ENCODE results near the gene SMYD4. TPM values are rescaled to one million over a fixed set of nuclear protein-coding genes. Genes with fewer than 3 reads are reported as not detected.
A peak's percentile ranks its signal among the peaks of the same experiment; 100 is the strongest.

The SMYD4 gene
- total RNA-seq, 1 donor from 2014 or later, result 22.5 TPM

GRCh38 chr17:1847191-1847590 is 17.5 kb upstream of the SMYD4 start:
- Mint-ChIP-seq H3K9me3 (no peaks in the 10 kb centered on the region), H3K27ac (no peak overlapping the region), H3K4me1 (ENCODE audit: unreplicated experiment) (peaks cover 5% of the 10 kb centered on the region), H3K4me3 (no peak overlapping the region), H3K36me3 (peaks cover 20% of the 10 kb centered on the region), H3K27me3 (no peaks in the 10 kb centered on the region)
- no peak for DNase-seq (ENCODE audit: extremely low spot score, unreplicated experiment)
- no peak for TF ChIP-seq CTCF (conservative IDR thresholded peaks at IDR 0.05)

GRCh38 chr17:1843947-1844346 is 14.2 kb upstream of the SMYD4 start:
- H3K36me3 Mint-ChIP-seq, result peaks cover 13% of the 10 kb centered on the region
- H3K4me3 Mint-ChIP-seq, result no peak overlapping the region
- H3K27ac Mint-ChIP-seq, result no peak overlapping the region
- no peaks in the 10 kb centered on the region for H3K9me3 Mint-ChIP-seq
- no peaks in the 10 kb centered on the region for H3K27me3 Mint-ChIP-seq
- DNase-seq (ENCODE audit: extremely low spot score, unreplicated experiment), result no peak
- H3K4me1 Mint-ChIP-seq (ENCODE audit: unreplicated experiment), result no peaks in the 10 kb centered on the region
- TF ChIP-seq CTCF (conservative IDR thresholded peaks at IDR 0.05), result no peak

- Mint-ChIP-seq H3K4me1 (ENCODE audit: unreplicated experiment) (no peaks in the 10 kb centered on the region), H3K36me3 (peaks cover 9% of the 10 kb centered on the region), H3K4me3 (no peak overlapping the region), H3K27me3 (no peaks in the 10 kb centered on the region), H3K27ac (no peak overlapping the region), H3K9me3 (no peaks in the 10 kb centered on the region)
- no peak for DNase-seq (ENCODE audit: extremely low spot score, unreplicated experiment)
- TF ChIP-seq CTCF (conservative IDR thresholded peaks at IDR 0.05), result no peak
Observed at GRCh38 chr17:1839516-1839915, 9.8 kb upstream of the SMYD4 start.

- Mint-ChIP-seq H3K36me3 (peaks cover 17% of the 10 kb centered on the region), H3K27me3 (no peaks in the 10 kb centered on the region), H3K27ac (no peak overlapping the region), H3K9me3 (no peaks in the 10 kb centered on the region), H3K4me1 (ENCODE audit: unreplicated experiment) (peaks cover 10% of the 10 kb centered on the region), H3K4me3 (no peak overlapping the region)
- no peak for DNase-seq (ENCODE audit: extremely low spot score, unreplicated experiment)
- TF ChIP-seq CTCF (conservative IDR thresholded peaks at IDR 0.05), result no peak
Observed at GRCh38 chr17:1834380-1835149, 4.9 kb upstream of the SMYD4 start.

GRCh38 chr17:1830288-1830687 is 586 bp upstream of the SMYD4 start:
- Mint-ChIP-seq H3K9me3 (no peaks in the 10 kb centered on the region), H3K27ac (peak overlapping the region; percentile 92)
- no peak for DNase-seq (ENCODE audit: extremely low spot score, unreplicated experiment)

More at GRCh38 chr17:1830288-1830687, 586 bp upstream of the SMYD4 start:
- H3K4me1 Mint-ChIP-seq (ENCODE audit: unreplicated experiment), result peaks cover 24% of the 10 kb centered on the region
- no peak for TF ChIP-seq CTCF (conservative IDR thresholded peaks at IDR 0.05)
- H3K4me3 Mint-ChIP-seq, result peak overlapping the region; percentile 96
- no peaks in the 10 kb centered on the region for H3K27me3 Mint-ChIP-seq
- H3K36me3 Mint-ChIP-seq, result peaks cover 18% of the 10 kb centered on the region
